Loucy (cell line): ENCODE results near the gene MDFI.
A peak's percentile ranks its signal among the peaks of the same experiment; 100 is the strongest.

Experiments
- H2AFZ ChIP-seq: fragments of 200-600 bp; sonication (generic); 2 replicates; pipeline ENCODE4 v1.6.0; 2016; ENCODE audit warnings: antibody characterized with exemption, mild to moderate bottlenecking, low read length, moderate library complexity
- H3F3A ChIP-seq: fragments of 200-600 bp; 2 replicates; pipeline ENCODE4 v1.6.0; 2016; ENCODE audit warnings: antibody characterized with exemption, low read depth, mild to moderate bottlenecking
- H3K27me3 ChIP-seq: fragments of 200-600 bp; sonication (generic); 2 replicates; pipeline ENCODE4 v1.6.1; 2014; ENCODE audit warnings: low read length, mild to moderate bottlenecking; ENCODE audit not compliant: insufficient read depth, poor library complexity, severe bottlenecking
- H3K36me3 ChIP-seq: fragments of 200-600 bp; sonication (generic); 2 replicates; pipeline ENCODE4 v1.6.1; 2016; ENCODE audit warnings: low read length; ENCODE audit not compliant: insufficient read depth
- H3K4me1 ChIP-seq: fragments of 200-600 bp; sonication (generic); 2 replicates; pipeline ENCODE4 v1.5.1; 2014; ENCODE audit warnings: low read length, mild to moderate bottlenecking; ENCODE audit not compliant: insufficient read depth, poor library complexity, severe bottlenecking
- H3K4me2 ChIP-seq: fragments of 200-600 bp; sonication (generic); 2 replicates; pipeline ENCODE4 v1.6.0; 2014; ENCODE audit warnings: antibody characterized with exemption, low read length, low read depth, mild to moderate bottlenecking; ENCODE audit not compliant: poor library complexity, severe bottlenecking
- H3K4me3 ChIP-seq: fragments of 200-600 bp; sonication (generic); 2 replicates; pipeline ENCODE4 v1.5.1; 2014; ENCODE audit warnings: low read length, mild to moderate bottlenecking, mixed read lengths; ENCODE audit not compliant: poor library complexity, severe bottlenecking
- H3K79me2 ChIP-seq: fragments of 200-600 bp; sonication (generic); 2 replicates; pipeline ENCODE4 v1.6.1; 2014; ENCODE audit warnings: low read length; ENCODE audit not compliant: insufficient read depth
- H3K9ac ChIP-seq: fragments of 200-600 bp; sonication (generic); 2 replicates; pipeline ENCODE4 v1.6.0; 2014; ENCODE audit warnings: mild to moderate bottlenecking, low read depth, low read length, moderate library complexity; ENCODE audit not compliant: poor library complexity, severe bottlenecking
- H3K9me2 ChIP-seq: fragments of 200-600 bp; sonication (generic); replicated peaks from 2 replicates; pipeline ENCODE4 v1.6.1; 2016; ENCODE audit warnings: low read depth, low read length, mixed read lengths
- H3K9me3 ChIP-seq: fragments of 200-600 bp; sonication (generic); 2 replicates; pipeline ENCODE4 v1.6.1; 2014; ENCODE audit warnings: mild to moderate bottlenecking, antibody characterized with exemption, low read length, low read depth; ENCODE audit not compliant: insufficient read depth
- H4K20me1 ChIP-seq: fragments of 200-600 bp; sonication (generic); 2 replicates; pipeline ENCODE4 v1.6.0; 2014; ENCODE audit warnings: antibody characterized with exemption, low read length, mild to moderate bottlenecking; ENCODE audit not compliant: insufficient read depth, poor library complexity, severe bottlenecking
- CTCF ChIP-seq: fragments of 200-600 bp; sonication (generic); conservative IDR thresholded peaks from 2 replicates; pipeline ENCODE4 v1.5.1; 2014; ENCODE audit warnings: mild to moderate bottlenecking, antibody characterized with exemption, low read length
- EZH2phosphoT487 ChIP-seq: fragments of 200-600 bp; IDR thresholded peaks from 2 replicates; pipeline ENCODE4 v1.6.1; 2018; ENCODE audit warnings: antibody characterized with exemption, mild to moderate bottlenecking, moderate library complexity, borderline replicate concordance

MDFI gene

DNA sequence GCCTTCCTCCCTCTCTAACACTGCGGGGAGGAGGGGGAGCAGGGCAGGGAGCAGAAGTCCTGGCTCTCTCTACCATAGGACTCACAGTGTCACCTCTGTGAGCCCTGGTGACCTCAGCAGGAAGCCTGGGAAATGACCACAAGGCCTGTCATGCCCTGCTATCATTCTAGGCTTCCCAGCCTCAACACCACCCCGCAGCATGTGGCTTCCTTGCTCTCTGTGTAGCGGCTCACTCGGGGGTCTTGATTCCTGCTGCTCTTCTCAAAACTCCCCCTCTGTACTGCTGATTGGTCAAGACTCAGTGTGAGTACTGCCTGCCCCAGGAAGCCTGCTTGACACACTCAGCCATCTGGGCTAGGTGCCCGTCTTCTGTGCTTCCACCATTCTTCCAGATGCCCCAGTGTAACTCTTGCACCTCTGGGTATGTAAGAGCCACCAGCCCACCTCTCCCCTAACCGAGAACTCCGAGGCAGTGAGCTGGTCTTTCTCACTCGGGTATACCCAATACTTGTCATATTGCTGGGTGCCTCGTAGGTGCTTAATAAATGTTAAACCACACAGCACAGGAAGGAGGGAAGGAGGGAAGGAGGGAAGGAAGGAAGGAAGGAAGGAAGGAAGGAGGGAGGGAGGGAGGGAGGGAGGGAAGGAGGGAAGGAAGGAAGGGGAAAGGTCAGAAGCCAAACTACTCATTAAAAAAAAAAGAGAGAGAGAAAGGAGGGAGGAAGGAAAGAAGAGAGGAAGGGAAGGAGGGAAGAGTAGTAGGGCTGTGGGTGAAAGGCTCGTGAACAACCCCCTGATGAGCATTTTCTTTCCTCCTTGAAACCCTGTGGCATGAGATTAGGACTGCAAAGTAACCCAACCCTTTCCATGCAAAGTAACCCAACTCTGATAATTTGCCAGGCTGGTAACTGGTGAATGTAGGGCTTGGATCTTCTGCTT is 5.0 kb downstream of the MDFI start:
- Histone ChIP-seq H4K20me1 (peaks cover 18% of the 10 kb centered on the region), H3F3A (no peaks in the 10 kb centered on the region), H3K4me1 (peaks cover 67% of the 10 kb centered on the region), H3K9me2 (no peaks in the 10 kb centered on the region), H2AFZ (no peak overlapping the region), H3K9me3 (no peaks in the 10 kb centered on the region), H3K4me3 (peak overlapping the region; percentile 92), H3K4me2 (peak overlapping the region; percentile 92), H3K79me2 (peaks cover 87% of the 10 kb centered on the region), H3K36me3 (peaks cover 16% of the 10 kb centered on the region; the same call in 1 of the 2 replicates), H3K27me3 (no peaks in the 10 kb centered on the region), H3K9ac (peak overlapping the region; percentile 61)
- no peak for TF ChIP-seq EZH2phosphoT487
- TF ChIP-seq CTCF, result no peak

DNA sequence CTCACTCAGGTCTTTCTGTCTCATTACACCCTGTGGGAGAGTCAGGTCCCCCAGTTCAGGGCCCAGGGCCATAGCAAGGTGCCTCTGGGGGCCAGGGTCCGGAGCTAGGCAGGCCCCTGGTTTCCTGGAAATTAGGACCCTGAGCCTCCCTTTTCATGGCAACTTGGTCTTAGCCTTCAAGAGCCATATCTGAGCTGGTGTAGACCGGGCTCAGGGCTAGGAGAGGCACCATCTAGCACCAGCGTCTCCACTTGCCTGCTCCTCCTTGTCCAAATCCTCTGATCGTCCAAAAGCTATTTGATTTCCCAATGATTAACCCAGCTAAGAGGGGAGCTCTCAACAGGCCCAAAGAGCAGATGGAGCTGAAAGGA is 5.6 kb downstream of the MDFI start:
- Histone ChIP-seq H3K9me3 (no peaks in the 10 kb centered on the region), H3K4me1 (peaks cover 67% of the 10 kb centered on the region), H3K4me3 (peak overlapping the region; percentile 92), H3K79me2 (peaks cover 83% of the 10 kb centered on the region), H2AFZ (no peak overlapping the region), H3K36me3 (peaks cover 23% of the 10 kb centered on the region; the same call in 1 of the 2 replicates), H3K9ac (peak overlapping the region; percentile 61), H3K4me2 (peak overlapping the region; percentile 92), H3K9me2 (no peaks in the 10 kb centered on the region), H3K27me3 (no peaks in the 10 kb centered on the region), H3F3A (no peaks in the 10 kb centered on the region), H4K20me1 (peaks cover 18% of the 10 kb centered on the region)
- TF ChIP-seq EZH2phosphoT487 (no peak), CTCF (no peak)

GRCh38 chr6:41644297-41644879 is 6.1 kb downstream of the MDFI start:
- H3K79me2 ChIP-seq, result peaks cover 79% of the 10 kb centered on the region
- H3K4me1 ChIP-seq, result peaks cover 62% of the 10 kb centered on the region
- TF ChIP-seq CTCF, result no peak
- no peak for TF ChIP-seq EZH2phosphoT487
- H3K4me3 ChIP-seq, result peak overlapping the region; percentile 92
- H3K9me2 ChIP-seq, result no peaks in the 10 kb centered on the region
- no peak overlapping the region for H2AFZ ChIP-seq
- no peaks in the 10 kb centered on the region for H3K27me3 ChIP-seq
- peak overlapping the region; percentile 61 for H3K9ac ChIP-seq
- H3K4me2 ChIP-seq, result peak overlapping the region; percentile 92
- H3K9me3 ChIP-seq, result no peaks in the 10 kb centered on the region
- peaks cover 28% of the 10 kb centered on the region; the same call in 1 of the 2 replicates for H3K36me3 ChIP-seq
- H3F3A ChIP-seq, result no peaks in the 10 kb centered on the region
- peaks cover 13% of the 10 kb centered on the region for H4K20me1 ChIP-seq
